ENCODE data around the gene ZNF846.
"Not testable (repeated sequence)": the region's sequence is repeated elsewhere in the genome, so short reads cannot be mapped to it uniquely, and the experiment has no call there.

- not testable (repeated sequence) for TF ChIP-seq CTCF (conservative IDR thresholded peaks at IDR 0.05; ENCODE audit: low read depth, low read length); EZH2 (IDR thresholded peaks at IDR 0.05; ENCODE audit: borderline replicate concordance, low read depth, low read length, poor library complexity, severe bottlenecking)
Measured at GRCh38 chr19:9784163-9784496, 15.6 kb upstream of the ZNF846 start.

Data from A673 (cell line).